Urothelium cell line (cell line): ENCODE measurements around the gene ULK4.
A peak's percentile ranks its signal among the peaks of the same experiment; 100 is the strongest.
"Not testable (repeated sequence)": the region's sequence is repeated elsewhere in the genome, so short reads cannot be mapped to it uniquely, and the experiment has no call there.

Experiments used
- DNase-seq: peaks from one replicate; pipeline ENCODE4 v3.0.0; 2011; ENCODE audit warnings: low spot score, mixed read lengths
- FAIRE-seq: peaks from 2 replicates; lab custom pipeline; 2011; peaks lifted over from hg19 to GRCh38; lab: Jason Lieb, UNC

ULK4 gene

GRCh38 chr3:41284934-41285333 lies 677.0 kb downstream of the ULK4 start:
- not testable (repeated sequence) for DNase-seq, FAIRE-seq

GRCh38 chr3:41277790-41278465 lies 684.0 kb downstream of the ULK4 start:
- FAIRE-seq, result no peak

GRCh38 chr3:41276191-41276590 lies 685.7 kb downstream of the ULK4 start:
- no peak for FAIRE-seq
- DNase-seq, result no peak

More at GRCh38 chr3:41277790-41278465, 684.0 kb downstream of the ULK4 start:
- no peak for DNase-seq

GRCh38 chr3:41274944-41275668 lies 686.8 kb downstream of the ULK4 start:
- FAIRE-seq, result no peak
- DNase-seq, result no peak

GRCh38 chr3:41272667-41273066 lies 689.2 kb downstream of the ULK4 start:
- FAIRE-seq (no peak), DNase-seq (no peak)

- DNase-seq (peak; percentile 85), FAIRE-seq (no peak)
Observed at GRCh38 chr3:41267975-41268640, 693.8 kb downstream of the ULK4 start.

GRCh38 chr3:41265823-41266273 lies 696.1 kb downstream of the ULK4 start:
- DNase-seq (peak; percentile 80), FAIRE-seq (no peak)

- peak; percentile 80 for DNase-seq
- peak; percentile 46 for FAIRE-seq
Observed at GRCh38 chr3:41265011-41265545, 696.8 kb downstream of the ULK4 start.

GRCh38 chr3:41260063-41260450 lies 701.8 kb downstream of the ULK4 start:
- DNase-seq (no peak), FAIRE-seq (no peak)

GRCh38 chr3:41259449-41260062 lies 702.3 kb downstream of the ULK4 start:
- FAIRE-seq, result no peak
- no peak for DNase-seq

- DNase-seq (no peak), FAIRE-seq (no peak)
Observed at GRCh38 chr3:41258239-41258800, 703.6 kb downstream of the ULK4 start.

- FAIRE-seq (no peak), DNase-seq (no peak)
Observed at GRCh38 chr3:41251593-41251992, 710.3 kb downstream of the ULK4 start.

- DNase-seq (no peak), FAIRE-seq (no peak)
Observed at GRCh38 chr3:41250825-41251224, 711.1 kb downstream of the ULK4 start.

GRCh38 chr3:41249318-41249717 lies 712.6 kb downstream of the ULK4 start:
- FAIRE-seq, result no peak

GRCh38 chr3:41248525-41248924 lies 713.4 kb downstream of the ULK4 start:
- no peak for FAIRE-seq
- DNase-seq, result no peak

More at GRCh38 chr3:41249318-41249717, 712.6 kb downstream of the ULK4 start:
- DNase-seq, result no peak

- DNase-seq, result peak; percentile 62
- peak; percentile 72 for FAIRE-seq
Observed at GRCh38 chr3:41247055-41248004, 714.6 kb downstream of the ULK4 start.

GRCh38 chr3:41244620-41245336 lies 717.1 kb downstream of the ULK4 start:
- no peak for DNase-seq
- FAIRE-seq, result no peak

GRCh38 chr3:41243183-41243582 lies 718.7 kb downstream of the ULK4 start:
- DNase-seq, result no peak
- no peak for FAIRE-seq
